Upper lobe of right lung (tissue), 1 donor: ENCODE data around the gene TSPAN7. TPM values are rescaled to one million over a fixed set of nuclear protein-coding genes. Genes with fewer than 3 reads are reported as not detected.
A peak's percentile ranks its signal among the peaks of the same experiment; 100 is the strongest.

Experiments used
- ATAC-seq: fragments of 200-7000 bp; cut with Tn5 transposase; one replicate; pipeline ENCODE4 v1.9.1; 2020; ENCODE audit warnings: mild to moderate bottlenecking, moderate library complexity
- DNase-seq: peaks from one replicate; pipeline ENCODE4 v3.0.0-alpha.2; 2020
- H3K27ac ChIP-seq: fragments of 200-600 bp; one replicate; pipeline ENCODE4 v1.8.0; 2022
- H3K27me3 ChIP-seq: fragments of 200-600 bp; one replicate; pipeline ENCODE4 v1.8.0; 2022; ENCODE audit warnings: mild to moderate bottlenecking
- H3K36me3 ChIP-seq: fragments of 200-600 bp; one replicate; pipeline ENCODE4 v1.8.0; 2022
- H3K4me1 ChIP-seq: fragments of 200-600 bp; one replicate; pipeline ENCODE4 v1.8.0; 2022
- H3K4me3 ChIP-seq: fragments of 200-600 bp; one replicate; pipeline ENCODE4 v1.8.0; 2022; ENCODE audit warnings: mild to moderate bottlenecking
- H3K9me3 ChIP-seq: fragments of 200-600 bp; one replicate; pipeline ENCODE4 v1.8.0; 2022
- intact Hi-C: fragments of 100-400 bp; cut with DNase I; formaldehyde crosslinking; loops from one replicate; pipeline ENCODE4 v1.11.0; 2022
- total RNA-seq: library from RNA; stranded (reverse); fragmentation: NEBNext Ultra II Directional; extraction: Animal tissue kit (Norgen Biotek cat#: 25700); gene quantifications from one replicate; pipeline ENCODE4 v1.2.1, GENCODE V29; 2021
- TF ChIP-seq, protein P1 (sequence below): fragments of 200-600 bp; IDR thresholded peaks from one replicate; pipeline ENCODE4 v1.8.0; 2022; ENCODE audit warnings: antibody characterized with exemption
- donor health status: DM: no; HTN: yes; CAD: no; lungs with severe emphysema.

TSPAN7 gene
- total RNA-seq, 1 donor from 2014 or later, result 74.8 TPM

DNA sequence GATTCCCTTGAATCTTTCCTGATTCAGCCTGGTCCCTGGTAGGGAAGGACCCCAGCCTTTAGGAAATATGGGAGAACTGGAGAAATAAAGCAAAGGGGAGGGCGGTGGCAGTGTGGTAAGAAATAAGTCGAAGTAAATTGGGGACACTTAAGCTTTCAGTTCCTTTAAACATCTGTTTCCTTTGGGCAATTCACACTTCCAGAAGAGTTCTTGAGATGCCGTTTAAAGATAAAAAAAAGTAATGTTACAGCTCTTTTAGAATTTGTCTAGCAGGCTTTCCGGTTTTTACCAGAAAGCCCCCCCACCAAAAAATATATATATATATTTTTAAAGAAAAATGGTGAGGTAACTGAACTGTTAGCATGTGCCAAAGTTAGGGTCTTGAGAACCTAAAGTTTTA lies 46.6 kb downstream of the TSPAN7 start:
- ATAC-seq, result no peak
- H3K27ac ChIP-seq, result no peak overlapping the region
- intact Hi-C loops, result no loop called here
- H3K4me3 ChIP-seq, result no peak overlapping the region
- H3K9me3 ChIP-seq, result no peaks in the 10 kb centered on the region
- TF ChIP-seq, protein P1, sequence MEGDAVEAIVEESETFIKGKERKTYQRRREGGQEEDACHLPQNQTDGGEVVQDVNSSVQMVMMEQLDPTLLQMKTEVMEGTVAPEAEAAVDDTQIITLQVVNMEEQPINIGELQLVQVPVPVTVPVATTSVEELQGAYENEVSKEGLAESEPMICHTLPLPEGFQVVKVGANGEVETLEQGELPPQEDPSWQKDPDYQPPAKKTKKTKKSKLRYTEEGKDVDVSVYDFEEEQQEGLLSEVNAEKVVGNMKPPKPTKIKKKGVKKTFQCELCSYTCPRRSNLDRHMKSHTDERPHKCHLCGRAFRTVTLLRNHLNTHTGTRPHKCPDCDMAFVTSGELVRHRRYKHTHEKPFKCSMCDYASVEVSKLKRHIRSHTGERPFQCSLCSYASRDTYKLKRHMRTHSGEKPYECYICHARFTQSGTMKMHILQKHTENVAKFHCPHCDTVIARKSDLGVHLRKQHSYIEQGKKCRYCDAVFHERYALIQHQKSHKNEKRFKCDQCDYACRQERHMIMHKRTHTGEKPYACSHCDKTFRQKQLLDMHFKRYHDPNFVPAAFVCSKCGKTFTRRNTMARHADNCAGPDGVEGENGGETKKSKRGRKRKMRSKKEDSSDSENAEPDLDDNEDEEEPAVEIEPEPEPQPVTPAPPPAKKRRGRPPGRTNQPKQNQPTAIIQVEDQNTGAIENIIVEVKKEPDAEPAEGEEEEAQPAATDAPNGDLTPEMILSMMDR, result no peak
- H3K36me3 ChIP-seq, result no peaks in the 10 kb centered on the region
- H3K4me1 ChIP-seq, result no peaks in the 10 kb centered on the region
- DNase-seq, result no peak
- no peaks in the 10 kb centered on the region for H3K27me3 ChIP-seq

DNA sequence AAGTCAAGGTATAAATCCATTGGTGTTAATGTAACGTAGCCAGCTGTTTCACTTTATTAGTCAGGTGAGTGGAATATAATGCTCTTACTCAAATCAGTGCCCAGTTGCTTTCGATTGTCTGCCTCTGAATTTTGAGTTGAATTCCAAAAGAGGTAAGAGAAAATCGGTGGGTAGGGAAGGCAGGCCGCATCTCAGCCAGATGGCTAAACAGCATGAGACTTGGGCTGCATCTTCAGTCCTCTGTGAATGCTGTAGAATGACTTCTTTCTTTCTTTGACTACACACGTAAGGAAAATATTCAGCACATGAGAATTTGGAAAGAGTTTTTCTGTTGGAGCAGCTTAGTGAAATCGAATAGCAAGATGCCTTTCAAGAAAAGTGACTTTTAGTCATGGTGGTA lies 49.5 kb downstream of the TSPAN7 start:
- no peak overlapping the region for H3K4me3 ChIP-seq
- H3K4me1 ChIP-seq, result no peaks in the 10 kb centered on the region
- H3K36me3 ChIP-seq, result no peaks in the 10 kb centered on the region
- TF ChIP-seq, protein P1, result no peak
- H3K27me3 ChIP-seq, result no peaks in the 10 kb centered on the region
- H3K27ac ChIP-seq, result no peak overlapping the region
- intact Hi-C loops, result no loop called here
- no peak for DNase-seq
- no peaks in the 10 kb centered on the region for H3K9me3 ChIP-seq
- no peak for ATAC-seq

DNA sequence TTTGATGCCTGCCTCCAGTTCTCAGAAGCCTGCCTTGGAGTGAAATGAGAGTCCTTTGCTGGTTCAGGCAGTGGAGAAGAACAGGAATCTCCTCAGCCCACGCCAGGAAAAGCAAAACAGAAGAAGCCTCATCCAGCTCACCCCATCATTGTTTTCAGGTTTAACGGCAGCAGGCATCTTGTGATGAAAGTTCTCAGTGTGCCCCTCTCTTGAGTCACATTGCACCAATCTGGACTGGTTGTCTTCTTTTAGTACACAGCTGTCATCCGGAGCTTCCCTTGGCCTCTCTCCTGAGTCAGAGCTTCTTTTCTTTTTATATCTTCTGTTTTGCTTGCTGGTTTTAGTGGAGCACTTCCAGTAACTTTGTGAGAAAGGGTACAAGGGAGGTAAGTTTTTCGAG lies 50.9 kb downstream of the TSPAN7 start:
- TF ChIP-seq, protein P1, result no peak
- Histone ChIP-seq H3K27me3 (no peaks in the 10 kb centered on the region), H3K4me3 (no peak overlapping the region), H3K27ac (no peak overlapping the region), H3K9me3 (no peaks in the 10 kb centered on the region), H3K4me1 (no peaks in the 10 kb centered on the region), H3K36me3 (no peaks in the 10 kb centered on the region)
- no peak for DNase-seq
- intact Hi-C loops, result no loop called here
- no peak for ATAC-seq

DNA sequence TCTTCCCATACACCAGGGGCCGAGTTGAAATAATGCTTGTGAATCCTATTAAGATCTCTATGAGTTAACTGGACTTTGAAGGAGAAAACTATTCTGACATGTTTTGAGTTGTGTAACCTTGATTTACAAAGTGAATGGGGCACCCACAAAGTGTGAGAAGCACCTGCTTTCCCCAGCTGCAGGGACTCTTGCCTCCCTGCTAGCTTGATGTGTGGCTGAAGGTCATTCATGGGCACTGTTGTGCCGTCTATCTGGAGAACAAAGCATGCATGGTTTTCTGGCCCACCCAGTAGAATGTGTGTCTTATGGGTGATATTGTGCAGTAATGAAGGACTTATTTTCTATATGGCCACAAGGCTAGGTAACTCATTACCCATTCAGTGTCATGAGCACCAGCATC lies 53.1 kb downstream of the TSPAN7 start:
- DNase-seq (no peak), ATAC-seq (no peak)
- TF ChIP-seq, protein P1, result no peak
- no peaks in the 10 kb centered on the region for H3K4me1 ChIP-seq
- intact Hi-C loops, result no loop called here
- H3K4me3 ChIP-seq, result no peak overlapping the region
- no peaks in the 10 kb centered on the region for H3K9me3 ChIP-seq
- H3K27ac ChIP-seq, result no peak overlapping the region
- H3K27me3 ChIP-seq, result no peaks in the 10 kb centered on the region
- no peaks in the 10 kb centered on the region for H3K36me3 ChIP-seq

DNA sequence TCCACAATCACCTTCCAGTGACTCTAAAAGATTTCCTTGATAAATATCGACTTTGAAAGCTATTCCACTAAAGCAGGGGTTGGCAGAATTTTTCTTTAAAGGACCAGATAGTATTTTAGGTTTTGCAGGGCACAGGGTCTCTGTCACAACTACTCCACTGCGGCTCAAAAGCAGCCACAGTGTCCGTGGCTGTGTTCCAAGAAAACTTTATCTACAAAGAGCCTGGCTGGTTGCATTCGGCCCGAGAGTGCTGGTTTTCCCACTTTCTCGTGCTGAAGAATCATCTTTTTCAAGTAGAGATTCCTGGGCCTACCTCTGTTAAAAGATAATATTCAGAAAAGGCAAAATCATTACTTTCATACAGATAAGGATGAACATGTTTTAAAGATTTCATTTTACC lies 55.6 kb downstream of the TSPAN7 start:
- H3K27me3 ChIP-seq, result no peaks in the 10 kb centered on the region
- H3K4me3 ChIP-seq, result no peak overlapping the region
- H3K4me1 ChIP-seq, result no peaks in the 10 kb centered on the region
- H3K9me3 ChIP-seq, result no peaks in the 10 kb centered on the region
- DNase-seq (no peak), ATAC-seq (no peak)
- no peak overlapping the region for H3K27ac ChIP-seq
- intact Hi-C loops, result no loop called here
- TF ChIP-seq, protein P1, result no peak
- no peaks in the 10 kb centered on the region for H3K36me3 ChIP-seq

DNA sequence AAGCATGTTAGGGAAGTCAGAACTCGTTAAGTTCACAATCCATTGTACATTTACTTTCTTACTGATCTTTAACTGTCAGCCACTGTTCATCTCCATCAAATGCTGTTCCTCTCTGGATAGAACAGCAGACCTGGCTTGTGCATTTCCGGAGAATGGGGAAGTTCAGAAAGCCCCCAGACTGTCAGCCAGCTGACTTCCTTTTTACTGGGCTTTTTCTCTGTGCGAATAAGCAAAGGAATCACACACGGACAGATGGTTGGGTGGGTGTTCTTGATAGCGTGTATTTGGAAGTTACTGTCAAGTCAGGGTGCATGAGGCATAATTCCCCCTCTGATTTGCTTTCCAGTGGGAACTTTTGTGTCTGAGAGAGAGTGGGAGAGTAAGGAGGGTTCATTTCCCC lies 56.8 kb downstream of the TSPAN7 start:
- H3K27ac ChIP-seq, result no peak overlapping the region
- no peak overlapping the region for H3K4me3 ChIP-seq
- ATAC-seq (peak; percentile 35), DNase-seq (no peak)
- no peaks in the 10 kb centered on the region for H3K9me3 ChIP-seq
- H3K4me1 ChIP-seq, result no peaks in the 10 kb centered on the region
- H3K27me3 ChIP-seq, result no peaks in the 10 kb centered on the region
- TF ChIP-seq, protein P1, result no peak
- intact Hi-C loops, result no loop called here
- H3K36me3 ChIP-seq, result no peaks in the 10 kb centered on the region
